H1 (cell line): ENCODE results near the gene SCART1. TPM values are rescaled to one million over a fixed set of nuclear protein-coding genes. Genes with fewer than 3 reads are reported as not detected.
"Not testable (repeated sequence)": the region's sequence is repeated elsewhere in the genome, so short reads cannot be mapped to it uniquely, and the experiment has no call there.

ENCODE experiments used
- CTCF ChIA-PET: fragments of 300-600 bp; sonication (Branson Sonifier 250); formaldehyde crosslinking; loops from one replicate; lab custom pipeline; 2021; ENCODE audit not compliant: partially characterized antibody; lab: Charles Lee
- POLR2A ChIA-PET: fragments of 300-600 bp; sonication (Branson Sonifier 250); formaldehyde crosslinking; loops from one replicate; lab custom pipeline; 2021; ENCODE audit warnings: inconsistent platforms; ENCODE audit not compliant: partially characterized antibody; lab: Charles Lee
- DNase-seq, 2 experiments: peaks; one replicate each; pipeline versions ENCODE4 v3.0.0 to v3.0.0-alpha.2; 2010 to 2022; ENCODE audit warnings: low spot score in 2 of 2, low read depth in 1 of 2, mixed read lengths in 1 of 2
- FAIRE-seq: peaks from 2 replicates; lab custom pipeline; 2011; peaks lifted over from hg19 to GRCh38; lab: Jason Lieb, UNC
- H2AFZ ChIP-seq: 2 replicates; pipeline ENCODE4 v1.8.1; 2012; ENCODE audit warnings: low read length, inconsistent platforms
- H2AK5ac ChIP-seq: 2 replicates; pipeline ENCODE4 v1.6.1; 2013; ENCODE audit warnings: low read depth, low read length
- H2BK120ac ChIP-seq: replicated peaks from 2 replicates; pipeline ENCODE3; 2013; ENCODE audit warnings: low read depth, low read length, inconsistent platforms
- H2BK12ac ChIP-seq: 2 replicates; pipeline ENCODE4 v1.6.1; 2013; ENCODE audit warnings: low read depth, low read length
- H2BK15ac ChIP-seq: 2 replicates; pipeline ENCODE4 v1.6.1; 2013; ENCODE audit warnings: low read length
- H2BK20ac ChIP-seq: 2 replicates; pipeline ENCODE4 v1.6.1; 2013; ENCODE audit warnings: low read length
- H2BK5ac ChIP-seq: 2 replicates; pipeline ENCODE4 v1.6.1; 2013; ENCODE audit warnings: low read depth, low read length
- H3K14ac ChIP-seq: 2 replicates; pipeline ENCODE4 v1.6.1; 2013; ENCODE audit warnings: inconsistent platforms; ENCODE audit not compliant: insufficient read length
- H3K18ac ChIP-seq: 2 replicates; pipeline ENCODE4 v1.6.1; 2013; ENCODE audit warnings: low read length; ENCODE audit errors: extremely low read depth
- H3K23ac ChIP-seq: 2 replicates; pipeline ENCODE4 v1.6.1; 2013; ENCODE audit warnings: inconsistent platforms; ENCODE audit not compliant: insufficient read length
- H3K23me2 ChIP-seq: 2 replicates; pipeline ENCODE4 v1.6.1; 2013; ENCODE audit warnings: low read depth, low read length
- H3K27ac ChIP-seq: 2 replicates; pipeline ENCODE4 v1.6.1; 2011; ENCODE audit warnings: low read depth, low read length, inconsistent platforms
- H3K27me3 ChIP-seq, 4 experiments: replicated peaks in 1 of 4; 1 replicate in 1 of 4; 2 replicates in 3 of 4; pipeline versions ENCODE4 v1.6.1 to v1.8.1; 2011 to 2013; ENCODE audit warnings: low read length in 3 of 4, mild to moderate bottlenecking in 3 of 4, inconsistent platforms in 2 of 4, mixed read lengths in 2 of 4, moderate library complexity in 1 of 4; ENCODE audit not compliant: control insufficient read depth in 3 of 4, insufficient read depth in 3 of 4; ENCODE audit errors: extremely low read depth in 1 of 4
- H3K36me3 ChIP-seq, 4 experiments: 2 replicates each; pipeline versions ENCODE4 v1.6.1 to v1.8.1; 2011 to 2013; ENCODE audit warnings: mild to moderate bottlenecking in 4 of 4, low read length in 3 of 4, moderate library complexity in 2 of 4, control low read depth in 1 of 4, inconsistent platforms in 1 of 4; ENCODE audit not compliant: insufficient read depth in 4 of 4, control insufficient read depth in 2 of 4
- H3K4ac ChIP-seq: replicated peaks from 2 replicates; pipeline ENCODE3; 2013; ENCODE audit warnings: low read length, low read depth, mixed read lengths, inconsistent platforms; ENCODE audit not compliant: insufficient read length
- H3K4me1 ChIP-seq, 4 experiments: replicated peaks in 1 of 4; 1 replicate in 1 of 4; 2 replicates in 3 of 4; pipeline versions ENCODE4 v1.6.1 to v1.8.1; 2011 to 2013; ENCODE audit warnings: low read length in 3 of 4, inconsistent platforms in 2 of 4, mixed read lengths in 1 of 4; ENCODE audit not compliant: insufficient read depth in 4 of 4, control insufficient read depth in 3 of 4
- H3K4me2 ChIP-seq, 2 experiments: 2 replicates each; pipeline versions ENCODE4 v1.6.1 to v1.8.1; 2011 to 2013; ENCODE audit warnings: low read depth in 2 of 2, low read length in 2 of 2, control low read depth in 1 of 2, inconsistent platforms in 1 of 2, mild to moderate bottlenecking in 1 of 2; ENCODE audit not compliant: insufficient read depth in 1 of 2
- H3K4me3 ChIP-seq, 4 experiments: fragments of 200-600, 300-600 bp in 1 of 4; sonication (generic), shearing (Covaris generic), sonication (Bioruptor Twin) in 1 of 4; 2 replicates each; pipeline versions ENCODE4 v1.5.1 to v1.8.1; 2011 to 2016; ENCODE audit warnings: low read length in 4 of 4, low read depth in 3 of 4, control low read depth in 2 of 4, inconsistent platforms in 2 of 4, mild to moderate bottlenecking in 2 of 4, mixed read lengths in 1 of 4, moderate library complexity in 1 of 4; ENCODE audit not compliant: insufficient read depth in 2 of 4; ENCODE audit errors: extremely low read depth in 1 of 4
- H3K56ac ChIP-seq: replicated peaks from 2 replicates; pipeline ENCODE3; 2013; ENCODE audit warnings: low read depth, mild to moderate bottlenecking, mixed read lengths, low read length, inconsistent platforms; ENCODE audit not compliant: insufficient read length
- H3K79me1 ChIP-seq: 2 replicates; pipeline ENCODE4 v1.6.1; 2013; ENCODE audit warnings: low read depth, low read length, control low read depth
- H3K79me2 ChIP-seq, 2 experiments: 2 replicates each; pipeline versions ENCODE4 v1.6.1 to v1.8.1; 2012 to 2013; ENCODE audit warnings: low read length in 2 of 2, mild to moderate bottlenecking in 2 of 2, inconsistent platforms in 1 of 2; ENCODE audit not compliant: insufficient read depth in 2 of 2, control insufficient read depth in 1 of 2
- H3K9ac ChIP-seq, 4 experiments: replicated peaks in 1 of 4; 1 replicate in 1 of 4; 2 replicates in 3 of 4; pipeline versions ENCODE4 v1.6.1 to v1.8.1; 2011 to 2013; ENCODE audit warnings: low read depth in 3 of 4, low read length in 3 of 4, control low read depth in 2 of 4, mild to moderate bottlenecking in 2 of 4, moderate library complexity in 2 of 4, inconsistent platforms in 1 of 4; ENCODE audit errors: extremely low read depth in 1 of 4
- H3K9me3 ChIP-seq, 2 experiments: 2 replicates each; pipeline versions ENCODE4 v1.6.1 to v1.8.1; 2012 to 2013; ENCODE audit warnings: mild to moderate bottlenecking in 2 of 2, moderate library complexity in 2 of 2, control low read depth in 1 of 2, inconsistent platforms in 1 of 2, low read depth in 1 of 2, low read length in 1 of 2, mixed read lengths in 1 of 2; ENCODE audit not compliant: insufficient read depth in 2 of 2
- H4K20me1 ChIP-seq, 2 experiments: replicated peaks in 1 of 2; 2 replicates each; pipeline versions ENCODE3 to v1.8.1; 2011 to 2013; ENCODE audit warnings: inconsistent platforms in 2 of 2, low read length in 2 of 2, mild to moderate bottlenecking in 1 of 2; ENCODE audit not compliant: insufficient read depth in 2 of 2, control insufficient read depth in 1 of 2
- H4K5ac ChIP-seq: 2 replicates; pipeline ENCODE4 v1.6.1; 2013; ENCODE audit warnings: low read length, low read depth, mixed read lengths, inconsistent platforms; ENCODE audit not compliant: insufficient read length
- H4K8ac ChIP-seq: 2 replicates; pipeline ENCODE4 v1.8.0; 2013; ENCODE audit warnings: mild to moderate bottlenecking, moderate library complexity, low read length, inconsistent platforms; ENCODE audit not compliant: insufficient read depth; ENCODE audit errors: extremely low read depth
- H4K91ac ChIP-seq: replicated peaks from 2 replicates; pipeline ENCODE3; 2013; ENCODE audit warnings: low read length, mixed read lengths, inconsistent platforms; ENCODE audit not compliant: insufficient read length
- WGBS, 2 experiments: shearing (Covaris generic) in 1 of 2; methylation state at CpG; one replicate each; pipeline versions ENCODE4 v1.1.6 to v1.1.7; 2013 to 2015; ENCODE audit warnings: low lambda C conversion rate in 2 of 2, mixed read lengths in 2 of 2, inconsistent platforms in 1 of 2, low coverage in 1 of 2, missing lambda C conversion rate in 1 of 2; ENCODE audit not compliant: insufficient replicate concordance in 2 of 2, insufficient coverage in 1 of 2, insufficient read length in 1 of 2; ENCODE audit errors: extremely low coverage in 1 of 2, missing lambda C conversion rate in 1 of 2; 5-methylcytosine and 5-hydroxymethylcytosine counted together
- polyA plus RNA-seq, 7 experiments: library from polyadenylated mRNA; depleted of rRNA in 3 of 7; stranded (reverse) in 5 of 7; unstranded in 2 of 7; fragments of >200 nt in 5 of 7; fragments of 200-250 nt in 2 of 7; gene quantifications; 1 replicate in 5 of 7; 2 replicates in 1 of 7; 4 replicates in 1 of 7; pipeline versions ENCODE4 v1.2.1 to v1.2.3, GENCODE V29; 2011 to 2013; ENCODE audit warnings: missing spikeins in 2 of 7, mixed read lengths in 2 of 7
- total RNA-seq: library from RNA; stranded (reverse); fragmentation: NEBNext Ultra II Directional; extraction: Animal tissue kit (Norgen Biotek cat#: 25700); gene quantifications from 2 replicates; pipeline ENCODE4 v1.2.1, GENCODE V29; 2021

SCART1 gene
- total and polyA plus RNA-seq, 2 of the 8 experiments (the other 6 are each of a cell fraction or from before 2014, with no cell fraction given), result 0.14 to 0.19 TPM

DNA sequence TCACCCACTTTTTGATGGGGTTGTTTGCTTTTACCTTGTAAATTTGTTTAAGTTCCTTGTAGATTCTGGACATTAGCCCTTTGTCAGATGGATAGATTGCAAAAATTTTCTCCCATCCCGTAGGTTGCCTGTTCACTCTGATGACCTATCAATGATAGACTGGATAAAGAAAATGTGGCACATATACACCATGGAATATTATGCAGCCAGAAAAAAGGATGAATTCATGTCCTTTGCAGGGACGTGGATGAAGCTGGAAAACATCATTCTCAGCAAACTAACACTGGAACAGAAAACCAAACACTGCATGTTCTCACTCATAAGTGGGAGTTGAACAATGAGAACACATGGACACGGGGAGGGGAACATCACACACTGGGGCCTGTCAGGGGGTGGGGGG, 15.5 kb downstream of the SCART1 start:
- H2BK12ac ChIP-seq, H3K79me2 ChIP-seq, H2BK15ac ChIP-seq, H4K5ac ChIP-seq, H3K79me1 ChIP-seq, CTCF ChIA-PET, H2AFZ ChIP-seq, H3K4me2 ChIP-seq, H3K36me3 ChIP-seq, FAIRE-seq, H3K14ac ChIP-seq, DNase-seq, H3K23me2 ChIP-seq, H3K4me3 ChIP-seq, H3K27ac ChIP-seq, H4K20me1 ChIP-seq, H2BK20ac ChIP-seq, H3K9ac ChIP-seq, POLR2A ChIA-PET, H3K27me3 ChIP-seq, H3K56ac ChIP-seq, H2BK5ac ChIP-seq, H2AK5ac ChIP-seq, H3K18ac ChIP-seq, H3K4ac ChIP-seq, H4K91ac ChIP-seq, H3K4me1 ChIP-seq, H4K8ac ChIP-seq, H3K23ac ChIP-seq, H2BK120ac ChIP-seq: not testable (repeated sequence)
- peaks cover 68 to 83% of the 10 kb centered on the region in 2 experiments for H3K9me3 ChIP-seq
- WGBS, 2 experiments, result 66% methylated on average over 3 of the region's 3 CpGs; no CpG with 5 or more reads in 1 of the 2 experiments
